ENCODE results near the gene THG1L.
"Not testable (repeated sequence)": the region's sequence is repeated elsewhere in the genome, so short reads cannot be mapped to it uniquely, and the experiment has no call there.

- TF ChIP-seq EZH2phosphoT487 (IDR thresholded peaks at IDR 0.05; ENCODE audit: low read depth, severe bottlenecking, unreplicated experiment); CTCF (IDR thresholded peaks at IDR 0.05; ENCODE audit: poor library complexity); EZH2 (IDR thresholded peaks at IDR 0.05; ENCODE audit: borderline replicate concordance): not testable (repeated sequence)
Observed at GRCh38 chr5:157686276-157687197, 44.7 kb upstream of the THG1L start.

Measured in hepatocyte (in vitro differentiated cells).